Measurements from ENCODE around the gene TARM1.

Gene TARM1

GRCh38 chr19:54029930-54030490, 51.2 kb downstream of the TARM1 start:
- DNase-seq: peak; percentile 17

GRCh38 chr19:54029301-54029700, 51.9 kb downstream of the TARM1 start:
- no peak for DNase-seq

GRCh38 chr19:54026656-54027055, 54.5 kb downstream of the TARM1 start:
- no peak for DNase-seq

- DNase-seq: no peak
These were observed 56.5 kb downstream of the TARM1 start for GRCh38 chr19:54024660-54025059.

- DNase-seq: no peak
These were observed 58.0 kb downstream of the TARM1 start for GRCh38 chr19:54023191-54023590.

GRCh38 chr19:54021932-54022331, 59.2 kb downstream of the TARM1 start:
- DNase-seq: no peak

GRCh38 chr19:54021363-54021762, 59.8 kb downstream of the TARM1 start:
- no peak for DNase-seq

All from DMS79 (cell line).